Epithelial cell of esophagus (primary cell): ENCODE data around the gene PCSK4.

ENCODE experiments used
- DNase-seq: peaks from one replicate; pipeline ENCODE4 v3.0.0; 2010; ENCODE audit warnings: low read depth
- H3K4me3 ChIP-seq: 2 replicates; pipeline ENCODE4 v1.5.1; 2011; ENCODE audit warnings: mild to moderate bottlenecking, low read length, control low read depth
- TF ChIP-seq, protein P1 (sequence below): IDR thresholded peaks from 2 replicates; pipeline ENCODE4 v1.5.1; 2011; ENCODE audit warnings: low read depth, mild to moderate bottlenecking, low read length, control low read depth, inconsistent platforms; ENCODE audit not compliant: insufficient read depth; ENCODE audit errors: missing control alignments

The PCSK4 gene

DNA sequence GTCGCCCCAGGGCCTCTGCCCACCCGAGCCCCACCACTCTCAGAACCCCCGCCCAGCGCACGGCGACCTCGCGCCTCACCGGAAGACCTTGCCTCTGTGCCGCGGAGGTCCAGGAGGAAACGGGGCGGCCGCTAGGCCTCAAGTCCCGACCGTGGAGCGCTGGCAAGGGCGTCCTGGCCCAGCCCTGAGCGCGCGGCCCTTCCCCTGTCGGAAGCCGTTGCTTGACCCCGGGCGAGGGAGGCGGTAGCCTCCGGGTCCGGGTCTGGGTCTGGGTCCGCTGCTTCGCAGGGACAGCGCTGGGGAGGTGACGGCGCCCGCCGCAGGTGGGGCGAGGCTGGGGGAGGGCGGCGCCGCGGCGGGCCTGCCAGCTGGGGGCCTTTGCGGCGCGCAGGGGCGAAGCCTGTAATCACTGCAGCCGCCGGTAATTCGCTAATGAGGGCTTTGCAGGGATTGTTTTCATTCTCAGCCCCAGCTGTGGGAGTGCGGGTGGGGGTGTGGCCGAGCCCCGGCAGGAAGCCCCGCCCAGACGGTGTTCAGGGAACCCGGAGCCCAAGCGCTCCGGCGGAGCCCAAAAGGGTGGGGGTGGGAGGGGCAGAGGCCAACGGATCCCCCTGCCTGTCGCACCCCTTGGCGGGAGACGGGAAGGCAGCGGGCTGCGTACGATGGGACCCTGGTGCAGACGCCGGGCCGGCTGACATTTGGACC lies 19.7 kb downstream of the PCSK4 start:
- TF ChIP-seq, protein P1, sequence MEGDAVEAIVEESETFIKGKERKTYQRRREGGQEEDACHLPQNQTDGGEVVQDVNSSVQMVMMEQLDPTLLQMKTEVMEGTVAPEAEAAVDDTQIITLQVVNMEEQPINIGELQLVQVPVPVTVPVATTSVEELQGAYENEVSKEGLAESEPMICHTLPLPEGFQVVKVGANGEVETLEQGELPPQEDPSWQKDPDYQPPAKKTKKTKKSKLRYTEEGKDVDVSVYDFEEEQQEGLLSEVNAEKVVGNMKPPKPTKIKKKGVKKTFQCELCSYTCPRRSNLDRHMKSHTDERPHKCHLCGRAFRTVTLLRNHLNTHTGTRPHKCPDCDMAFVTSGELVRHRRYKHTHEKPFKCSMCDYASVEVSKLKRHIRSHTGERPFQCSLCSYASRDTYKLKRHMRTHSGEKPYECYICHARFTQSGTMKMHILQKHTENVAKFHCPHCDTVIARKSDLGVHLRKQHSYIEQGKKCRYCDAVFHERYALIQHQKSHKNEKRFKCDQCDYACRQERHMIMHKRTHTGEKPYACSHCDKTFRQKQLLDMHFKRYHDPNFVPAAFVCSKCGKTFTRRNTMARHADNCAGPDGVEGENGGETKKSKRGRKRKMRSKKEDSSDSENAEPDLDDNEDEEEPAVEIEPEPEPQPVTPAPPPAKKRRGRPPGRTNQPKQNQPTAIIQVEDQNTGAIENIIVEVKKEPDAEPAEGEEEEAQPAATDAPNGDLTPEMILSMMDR = no peak
- peak overlapping the region; percentile 38 for H3K4me3 ChIP-seq
- peak; percentile 64 for DNase-seq

GRCh38 chr19:1470055-1470304 lies 20.2 kb downstream of the PCSK4 start:
- TF ChIP-seq, protein P1 = no peak
- DNase-seq = no peak
- H3K4me3 ChIP-seq = peak overlapping the region; percentile 38

- H3K4me3 ChIP-seq = peak overlapping the region; percentile 38
- peak; percentile 56 for DNase-seq
- TF ChIP-seq, protein P1 = no peak
Observed at GRCh38 chr19:1469255-1470054, 20.7 kb downstream of the PCSK4 start.

DNA sequence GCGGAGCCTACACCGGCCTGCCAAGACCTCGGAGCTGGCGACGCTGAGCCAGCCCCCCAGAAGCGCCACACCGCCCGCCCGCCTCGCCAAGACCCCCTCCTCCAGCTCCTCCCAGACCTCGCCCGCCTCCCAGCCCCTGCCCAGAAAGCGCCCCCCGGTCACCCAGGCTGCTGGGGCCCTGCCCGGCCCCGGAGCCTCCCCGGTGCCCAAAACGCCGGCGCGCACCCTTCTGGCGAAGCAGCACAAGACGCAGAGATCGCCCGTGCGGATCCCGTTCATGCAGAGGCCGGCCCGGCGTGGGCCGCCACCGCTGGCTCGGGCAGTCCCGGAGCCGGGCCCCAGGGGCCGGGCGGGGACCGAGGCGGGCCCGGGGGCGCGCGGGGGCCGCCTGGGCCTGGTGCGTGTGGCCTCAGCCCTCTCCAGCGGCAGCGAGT lies 21.3 kb downstream of the PCSK4 start:
- TF ChIP-seq, protein P1 = peak; percentile 16
- H3K4me3 ChIP-seq = peak overlapping the region; percentile 18
- peak; percentile 78 for DNase-seq

DNA sequence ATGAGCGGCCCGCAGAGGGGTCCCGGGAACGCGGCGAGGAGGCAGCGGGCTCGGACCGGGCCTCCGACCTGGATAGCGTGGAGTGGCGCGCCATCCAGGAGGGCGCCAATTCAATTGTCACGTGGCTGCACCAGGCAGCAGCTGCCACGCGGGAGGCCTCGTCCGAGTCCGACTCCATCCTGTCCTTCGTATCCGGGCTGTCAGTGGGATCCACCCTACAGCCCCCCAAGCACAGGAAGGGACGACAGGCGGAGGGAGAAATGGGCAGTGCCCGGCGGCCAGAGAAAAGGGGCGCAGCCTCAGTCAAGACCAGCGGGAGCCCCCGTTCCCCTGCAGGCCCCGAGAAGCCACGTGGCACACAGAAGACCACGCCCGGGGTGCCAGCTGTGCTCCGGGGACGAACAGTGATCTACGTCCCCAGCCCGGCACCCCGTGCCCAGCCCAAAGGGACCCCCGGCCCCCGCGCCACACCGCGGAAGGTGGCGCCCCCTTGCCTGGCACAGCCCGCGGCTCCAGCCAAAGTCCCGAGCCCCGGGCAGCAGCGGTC lies 21.8 kb downstream of the PCSK4 start:
- TF ChIP-seq, protein P1 = no peak
- H3K4me3 ChIP-seq = peak overlapping the region; percentile 1
- DNase-seq = no peak

GRCh38 chr19:1467490-1468273 lies 22.5 kb downstream of the PCSK4 start:
- TF ChIP-seq, protein P1 = no peak
- DNase-seq = no peak
- no peak overlapping the region for H3K4me3 ChIP-seq
